Measurements from ENCODE around the gene GNAQ.

GNAQ gene

DNA sequence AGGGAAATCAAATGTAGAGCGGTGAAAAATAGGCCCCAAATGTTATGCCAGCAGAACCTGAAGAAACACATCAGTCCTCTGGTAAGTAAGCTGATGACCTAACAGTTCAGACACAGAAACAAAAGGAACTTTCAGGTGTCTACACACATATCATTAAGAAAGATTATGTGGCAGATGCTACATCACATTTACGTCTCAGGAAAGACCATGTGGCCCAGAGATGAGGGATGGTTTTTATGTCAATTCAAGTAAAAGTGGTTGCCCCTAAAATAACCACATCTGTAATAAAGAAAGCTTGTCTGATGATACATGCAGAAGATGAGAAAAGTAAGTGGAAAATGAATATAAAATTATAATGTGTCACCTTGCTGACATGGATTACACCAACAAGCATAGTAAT is 31.4 kb downstream of the GNAQ start:
- DNase-seq = no peak

DNA sequence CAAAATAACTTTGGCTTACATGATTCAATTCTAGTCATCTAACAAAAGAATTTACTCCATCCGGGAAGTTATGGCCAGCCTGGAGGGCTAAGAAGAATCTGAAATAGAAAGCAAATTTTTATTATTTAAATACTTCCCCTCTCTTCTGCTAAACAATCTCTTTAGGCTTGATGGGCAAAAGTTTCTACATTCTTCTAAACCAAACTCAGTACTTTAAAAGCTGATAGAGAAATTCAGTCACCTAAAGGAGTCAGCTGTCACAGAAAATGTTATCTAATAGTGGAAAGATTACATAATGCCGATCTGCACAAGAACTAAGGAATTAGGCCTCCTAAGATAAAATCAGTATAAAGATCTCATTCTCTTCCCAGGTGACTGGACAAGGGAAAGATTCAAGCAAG is 32.4 kb downstream of the GNAQ start:
- no peak for DNase-seq

DNA sequence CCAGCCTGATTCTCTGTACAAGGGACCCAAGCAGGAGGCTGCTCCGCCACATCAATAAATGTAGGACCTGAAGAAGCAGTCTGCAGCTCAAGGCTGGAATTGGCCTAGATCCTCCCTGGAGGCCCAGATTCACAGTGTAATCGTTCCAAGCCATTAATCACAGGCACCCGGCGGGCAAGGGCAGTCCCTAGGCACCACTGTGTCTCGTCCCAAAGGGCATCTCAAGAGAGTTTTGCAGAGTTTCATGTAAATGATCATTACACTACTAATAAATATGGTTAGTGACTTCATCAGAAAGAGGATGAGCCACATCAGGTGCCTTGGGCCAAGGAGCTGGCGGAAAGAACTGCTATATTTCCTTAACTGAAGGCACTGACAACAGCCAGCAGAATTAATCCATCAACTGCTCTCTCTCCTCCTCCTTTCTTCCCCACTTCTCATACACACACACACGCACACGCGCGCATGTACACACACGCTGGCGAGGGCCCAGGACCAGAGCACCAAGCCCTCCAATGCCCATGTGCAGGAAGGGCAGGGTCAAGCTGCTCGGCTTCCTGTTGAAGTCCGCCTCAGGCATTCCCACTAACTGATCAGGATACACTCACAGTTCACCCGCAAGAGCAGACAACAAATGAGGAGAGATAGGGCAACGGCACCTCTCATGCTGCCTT is 33.9 kb downstream of the GNAQ start:
- DNase-seq = no peak

DNA sequence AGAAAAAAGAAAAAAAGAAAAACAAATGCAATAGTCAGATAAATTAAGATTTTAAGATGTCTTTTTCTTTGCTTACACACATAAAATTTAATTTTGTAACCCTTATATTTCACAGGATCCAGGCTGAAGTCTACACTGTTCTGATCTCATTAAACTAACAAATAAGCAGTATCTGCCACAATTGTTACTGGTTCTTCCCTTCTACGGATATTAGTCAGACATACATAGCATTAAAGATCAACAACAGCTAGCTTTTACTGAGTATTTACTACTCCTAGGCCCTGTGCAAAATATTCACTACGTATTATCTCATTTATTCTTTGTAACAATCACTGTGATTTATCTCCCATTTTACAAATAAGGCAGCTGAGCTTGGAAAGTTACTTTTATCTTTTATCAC is 34.9 kb downstream of the GNAQ start:
- DNase-seq = no peak

DNA sequence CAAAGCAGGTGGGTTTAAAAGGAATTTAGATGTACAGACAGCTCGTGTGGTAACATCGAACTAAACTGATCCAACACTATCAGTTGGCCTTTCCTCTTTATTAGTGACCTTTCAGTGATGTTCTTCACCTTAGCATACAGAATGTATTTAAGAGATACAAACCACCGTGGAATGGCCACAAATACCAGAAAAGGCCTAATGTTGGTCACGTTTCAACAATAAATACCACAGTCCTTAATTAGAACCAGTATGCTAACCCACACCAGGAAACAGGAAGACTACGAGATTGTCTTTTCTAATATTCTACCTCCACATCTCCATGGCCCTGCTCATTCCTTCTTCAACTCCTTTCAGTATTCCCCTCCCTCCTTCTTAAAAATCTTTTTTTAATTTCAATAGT is 40.4 kb downstream of the GNAQ start:
- no peak for DNase-seq

DNA sequence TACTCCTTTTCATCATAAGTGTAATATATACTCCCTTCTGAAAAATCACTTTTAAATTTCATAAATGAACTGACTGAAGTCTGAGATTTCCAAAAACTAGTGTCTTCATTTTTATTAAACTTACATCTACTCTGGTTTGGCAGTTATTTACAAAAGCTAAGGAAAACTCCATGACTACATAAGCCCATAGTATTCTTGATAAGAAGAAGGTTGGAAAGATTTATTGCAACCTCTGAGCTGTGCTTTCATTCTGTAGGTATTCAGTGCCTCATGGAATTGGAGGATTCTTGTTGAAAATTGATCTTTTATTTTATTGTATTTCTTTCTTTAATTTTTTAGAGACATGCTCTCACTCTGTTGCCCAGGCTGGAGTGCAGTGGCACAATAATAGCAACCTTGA is 41.7 kb downstream of the GNAQ start:
- no peak for DNase-seq

DNA sequence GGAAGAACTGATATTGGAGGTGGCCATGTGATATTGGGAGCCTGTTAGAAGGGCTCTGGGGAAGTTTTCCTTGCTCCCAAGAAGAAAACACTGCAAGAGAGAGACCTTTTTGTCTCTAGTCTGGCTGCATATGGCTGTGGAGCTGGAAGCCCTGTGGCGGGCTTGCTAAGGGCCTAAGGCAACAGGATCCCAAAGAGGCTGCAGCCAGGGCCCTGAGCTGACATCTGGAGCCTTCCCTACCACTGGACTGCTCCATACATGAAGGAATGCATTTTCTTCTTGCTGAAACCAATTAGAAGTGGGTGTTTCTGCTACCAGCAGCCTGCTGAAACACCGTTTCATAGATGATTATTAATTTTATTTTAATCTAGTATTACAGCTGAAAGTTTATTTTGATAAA is 42.2 kb downstream of the GNAQ start:
- DNase-seq = no peak

DNA sequence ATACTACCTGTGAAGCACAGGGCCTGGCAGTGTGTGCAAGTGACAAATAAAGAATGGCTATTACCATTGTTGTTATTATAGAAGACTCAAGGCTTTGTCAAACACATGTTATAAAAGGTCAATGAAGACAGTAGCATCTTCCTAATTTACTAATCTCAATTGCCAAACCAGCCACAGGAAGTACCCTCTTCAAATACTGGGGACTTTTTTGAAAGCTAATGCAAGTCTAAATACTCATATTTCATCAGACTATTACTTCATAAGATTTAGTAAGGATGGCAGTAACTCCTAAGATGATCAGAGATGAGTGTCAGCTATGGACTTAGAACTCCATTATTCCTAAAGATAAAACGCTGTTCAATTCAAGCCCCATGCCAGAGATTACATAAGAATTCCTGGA is 43.0 kb downstream of the GNAQ start:
- DNase-seq = no peak

DNA sequence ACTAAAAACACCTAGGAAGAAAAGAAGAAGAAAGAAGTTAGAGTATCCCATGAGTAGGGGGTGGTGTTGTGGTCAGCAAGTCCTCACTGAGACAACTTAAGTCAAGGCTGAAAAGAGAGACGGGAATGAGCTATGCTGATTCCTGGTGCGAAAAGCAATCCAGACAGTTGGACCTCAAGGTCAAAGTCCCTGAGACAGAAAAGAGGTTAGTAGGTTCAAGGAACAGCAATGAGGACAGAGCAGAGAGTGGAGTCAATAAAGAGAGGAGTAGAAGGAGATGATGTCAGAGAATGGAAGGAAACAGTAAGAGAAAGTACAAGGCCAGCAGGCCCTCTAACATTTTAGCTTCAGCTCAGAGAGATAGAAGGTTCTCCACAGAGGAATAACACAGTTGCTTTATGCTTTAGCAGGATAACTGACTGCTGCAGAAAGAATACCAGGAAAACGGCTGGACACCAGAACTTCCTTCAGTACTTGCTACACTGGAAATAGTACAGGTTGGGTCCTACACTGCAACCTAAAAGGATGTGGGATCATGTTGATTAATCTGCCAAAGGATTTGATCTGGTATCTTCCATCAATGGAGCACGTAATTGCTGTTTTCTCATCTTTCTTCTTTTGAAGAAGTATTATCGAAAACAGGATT is 43.6 kb downstream of the GNAQ start:
- DNase-seq = no peak

DNA sequence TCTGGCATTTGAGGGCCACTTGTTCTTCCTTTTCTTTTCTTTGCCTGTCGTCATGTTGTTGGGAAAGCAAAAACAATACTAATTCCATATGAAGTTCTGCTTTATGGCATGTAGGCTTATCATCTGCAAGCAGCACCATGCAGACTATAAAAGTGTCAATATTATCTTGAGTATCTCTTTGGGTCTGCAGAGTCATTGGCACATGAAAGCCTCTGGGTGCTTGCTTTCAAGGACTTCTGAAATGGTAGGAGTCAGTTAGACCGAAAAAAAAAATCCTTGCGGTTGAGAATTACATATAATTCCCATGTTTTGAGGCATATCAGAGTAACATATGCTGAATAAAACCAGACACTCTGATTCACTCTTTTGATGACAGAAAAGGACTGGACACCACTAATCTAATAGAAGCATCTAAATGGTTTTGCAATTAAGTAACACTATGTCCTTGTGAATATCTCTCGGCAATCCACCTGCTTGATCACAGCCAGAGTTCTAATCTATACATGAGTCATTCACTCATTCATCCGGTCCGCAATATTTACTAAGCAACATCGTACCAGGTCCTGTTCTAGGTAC is 44.4 kb downstream of the GNAQ start:
- DNase-seq = no peak

DNA sequence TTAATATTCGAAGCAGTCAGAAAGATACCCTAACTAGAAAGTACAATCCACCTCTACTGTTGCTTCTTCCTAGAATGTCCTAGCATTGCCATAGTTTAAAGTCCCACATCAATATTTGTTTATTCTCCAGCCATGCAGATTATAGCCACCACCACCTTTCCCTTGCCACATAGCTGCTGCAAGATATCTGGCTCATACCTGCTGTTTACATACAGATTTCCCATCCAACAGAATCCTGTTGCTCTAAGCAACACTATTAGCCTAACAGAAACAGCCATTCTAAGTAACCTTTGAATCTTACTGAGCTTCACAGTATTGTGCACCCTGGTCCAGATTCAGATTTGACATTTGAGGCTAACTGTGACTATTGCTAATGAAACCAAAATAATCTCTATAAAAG is 45.6 kb downstream of the GNAQ start:
- no peak for DNase-seq

DNA sequence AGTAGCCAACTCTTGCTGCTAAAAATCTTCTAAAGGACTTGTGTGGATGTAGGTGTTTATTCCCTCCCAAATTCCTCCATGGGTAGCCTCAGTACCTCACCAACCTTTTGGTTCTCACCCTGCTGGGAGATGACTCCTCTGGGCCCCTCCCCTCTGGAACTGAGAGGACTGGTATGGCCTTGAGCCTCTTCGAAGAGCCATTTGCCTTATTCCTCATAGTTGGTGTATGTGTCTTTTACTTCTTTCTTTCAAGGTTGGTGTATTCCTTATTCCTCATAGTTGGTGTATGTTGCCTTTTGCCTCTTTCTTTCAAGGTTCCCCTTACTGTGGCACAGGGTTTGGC is 48.3 kb downstream of the GNAQ start:
- no peak for DNase-seq

DNA sequence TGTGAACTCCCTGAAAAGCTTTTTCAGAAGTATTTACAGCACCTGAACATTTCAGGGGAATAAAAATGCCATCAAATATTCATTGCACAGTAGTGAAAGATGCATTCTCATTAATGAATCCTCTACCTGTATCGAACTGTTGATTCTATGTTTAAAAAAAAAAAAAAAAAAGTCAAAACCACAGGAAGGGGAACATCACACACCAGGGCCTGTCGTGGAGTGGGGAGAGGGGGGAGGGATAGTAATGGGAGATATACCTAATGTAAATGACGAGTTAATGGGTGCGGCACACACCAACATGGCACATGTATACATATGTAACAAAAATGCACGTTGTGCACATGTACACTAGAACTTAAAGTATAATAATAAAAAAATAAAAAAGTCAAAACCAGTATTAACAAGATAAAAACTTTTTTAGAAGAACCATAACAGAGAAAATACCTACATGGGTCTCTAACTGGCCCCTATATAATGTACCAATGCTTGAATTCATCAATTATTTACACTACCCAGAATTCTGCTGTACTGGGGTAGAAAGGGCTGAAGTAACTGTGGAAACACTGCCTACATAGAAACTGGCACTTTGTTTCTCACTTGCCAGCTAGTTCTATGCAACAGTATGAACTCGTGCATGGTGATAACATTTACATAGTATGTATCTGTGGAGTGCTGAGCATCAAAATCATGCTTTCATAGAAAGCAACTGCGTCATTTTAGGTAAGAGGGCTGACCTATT is 48.9 kb downstream of the GNAQ start:
- DNase-seq = no peak

DNA sequence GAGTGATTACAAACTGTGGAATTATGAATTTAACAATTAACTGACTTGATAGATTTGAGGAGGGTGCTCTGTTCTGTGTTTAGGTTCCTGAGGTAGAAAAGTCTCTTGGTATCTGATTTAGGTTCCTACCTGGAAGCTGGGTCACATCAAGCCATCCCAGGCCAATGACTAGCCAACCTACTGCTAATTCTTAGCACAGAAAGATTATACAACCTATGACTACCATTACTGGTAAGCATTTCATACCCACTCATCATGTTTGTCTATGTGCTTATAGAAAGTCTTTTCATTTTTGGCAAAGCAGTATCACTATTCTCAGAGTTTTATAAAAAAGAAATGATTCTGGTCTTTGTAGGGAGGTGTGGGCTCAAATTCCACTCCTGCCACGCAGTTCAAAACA is 49.7 kb downstream of the GNAQ start:
- no peak for DNase-seq

DNA sequence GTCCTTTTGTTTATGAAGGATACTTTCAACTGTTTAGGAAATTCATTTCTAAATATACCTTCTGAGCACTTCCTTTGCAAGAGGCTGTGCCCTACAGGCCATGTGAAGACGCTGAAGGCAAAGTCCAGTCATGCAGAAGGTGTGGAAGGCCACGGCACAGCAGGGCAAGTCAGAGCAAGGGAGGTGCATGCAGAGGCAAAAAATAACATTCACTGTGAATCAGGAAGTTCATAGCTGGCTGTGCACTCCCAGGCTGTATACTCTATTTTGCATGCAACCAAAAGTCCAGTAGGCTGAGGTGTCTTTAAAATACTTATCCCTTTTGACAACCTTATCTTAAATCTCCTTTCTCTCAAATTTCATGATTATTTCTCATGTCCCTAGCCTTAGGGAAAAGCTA is 50.3 kb downstream of the GNAQ start:
- DNase-seq = no peak

DNA sequence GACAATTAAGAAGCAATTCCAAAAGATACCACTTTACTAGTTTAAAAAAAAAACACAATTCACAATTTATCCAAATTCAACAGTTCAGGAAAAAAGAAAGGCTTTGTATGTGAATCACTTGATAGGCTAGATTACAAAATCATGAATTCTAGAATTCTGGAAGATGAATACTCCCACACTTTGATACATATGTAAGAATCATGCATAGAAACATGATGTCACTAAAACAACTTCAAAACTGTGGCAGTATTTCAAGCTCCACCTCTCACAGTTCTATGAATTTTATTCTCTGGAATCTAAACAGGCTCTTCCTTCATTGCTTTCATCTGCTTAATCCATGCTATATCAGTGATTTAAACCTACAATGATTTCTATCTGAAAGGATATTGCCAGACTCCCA is 51.0 kb downstream of the GNAQ start:
- DNase-seq = no peak

DNA sequence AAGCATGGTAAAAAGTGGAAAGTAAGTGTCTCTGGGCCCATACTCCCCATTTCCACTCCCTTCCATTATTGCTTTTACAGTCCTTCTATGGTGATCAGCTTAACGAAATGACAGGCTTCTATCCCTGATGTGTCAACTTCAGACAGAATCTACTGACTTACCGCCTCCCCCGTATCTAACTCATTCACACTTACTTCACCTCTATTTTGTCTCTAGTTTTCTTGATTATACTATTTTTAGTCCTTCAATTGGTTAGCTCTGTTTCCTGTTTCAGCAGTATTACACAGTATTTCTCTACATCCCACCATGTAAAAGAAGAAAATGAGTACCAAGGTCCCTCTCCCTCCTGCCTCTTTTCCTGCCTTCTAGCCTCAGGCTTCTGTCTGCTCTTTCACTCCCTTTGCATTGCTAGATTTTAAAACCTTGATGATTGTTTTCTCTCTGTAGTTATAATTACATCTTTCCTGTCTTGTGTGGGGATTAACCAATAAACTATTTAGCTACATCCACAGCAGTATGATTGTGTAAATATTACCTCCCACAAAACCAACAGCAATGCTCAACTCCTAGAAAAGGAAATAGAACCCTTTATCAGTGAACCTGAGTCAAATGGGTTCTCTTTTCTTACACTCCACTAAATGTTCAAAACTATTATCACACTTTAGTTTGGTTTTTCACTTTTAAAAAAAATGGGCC is 53.4 kb downstream of the GNAQ start:
- DNase-seq = no peak

DNA sequence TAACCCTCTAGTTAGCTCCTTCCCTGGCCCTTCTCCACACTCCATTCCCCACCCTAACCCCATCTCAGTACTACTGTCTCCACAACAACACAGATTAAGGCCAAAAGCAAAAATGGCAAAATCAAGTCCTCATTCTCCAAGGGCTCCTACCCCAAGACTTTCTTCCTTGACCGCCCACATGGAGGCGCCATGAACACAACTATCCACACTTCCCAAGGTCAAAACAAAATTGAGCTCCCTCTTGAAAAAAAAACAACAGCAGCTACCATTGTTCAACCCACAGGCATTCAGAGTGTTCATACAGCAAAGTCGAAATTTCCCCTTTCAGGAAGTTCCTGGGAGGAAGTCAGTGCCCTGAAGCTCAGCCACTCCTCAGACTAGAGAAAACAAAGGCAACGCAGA is 54.4 kb downstream of the GNAQ start:
- DNase-seq = no peak

DNA sequence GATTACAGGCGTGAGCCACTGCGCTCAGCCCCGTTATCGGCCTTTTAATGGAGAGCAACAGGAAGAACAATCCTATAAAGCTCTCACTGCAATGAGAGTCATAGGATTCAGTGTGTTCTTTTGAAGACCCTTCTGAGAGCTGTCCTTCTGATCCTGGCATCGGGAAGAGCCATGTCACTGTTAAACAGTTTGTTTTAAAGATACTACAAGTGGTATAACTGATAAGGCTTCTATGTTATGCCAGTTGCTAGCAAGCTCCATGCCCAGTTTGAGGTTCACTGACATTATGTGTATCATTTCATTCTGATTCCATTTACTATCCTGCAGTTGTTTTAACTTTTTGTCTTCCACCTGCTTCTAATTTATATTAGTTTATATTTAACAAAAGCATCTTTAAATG is 55.8 kb downstream of the GNAQ start:
- DNase-seq = no peak

DNA sequence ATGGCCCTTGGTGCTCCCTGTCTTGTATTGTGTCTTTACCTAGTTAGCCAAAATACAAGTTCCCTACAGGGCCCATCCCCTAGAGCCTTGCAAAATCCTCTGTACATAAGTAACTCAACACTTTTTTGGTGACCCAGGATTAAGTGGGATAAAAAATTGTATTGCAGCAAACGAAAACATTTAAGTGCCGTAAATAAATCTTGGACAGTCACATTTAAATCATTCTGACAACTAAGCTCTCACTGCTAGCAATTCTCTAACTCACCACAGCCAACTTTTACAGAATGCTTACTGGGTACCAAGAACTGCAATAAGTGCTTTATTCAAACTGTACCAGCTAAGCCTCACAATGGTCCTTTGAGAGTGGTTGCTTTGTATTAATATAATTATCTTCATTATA is 56.6 kb downstream of the GNAQ start:
- no peak for DNase-seq

DNA sequence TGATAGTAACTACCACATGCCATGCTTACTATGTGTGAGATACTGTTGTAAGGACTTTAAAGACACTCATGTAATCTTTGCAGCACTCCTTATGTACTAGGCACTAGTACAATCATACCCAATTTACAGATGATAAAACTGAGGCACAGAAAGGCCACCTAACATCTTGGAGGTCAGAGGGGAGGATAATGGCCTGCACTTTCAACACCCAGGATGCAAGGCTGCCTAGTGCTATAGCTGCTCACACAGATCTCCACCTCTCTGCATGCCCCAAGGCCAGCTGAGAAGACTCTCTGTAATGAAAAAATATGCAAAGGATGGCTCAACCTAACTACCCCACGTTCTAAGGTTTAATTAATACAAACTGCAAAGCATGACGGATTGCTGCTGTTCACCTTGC is 57.2 kb downstream of the GNAQ start:
- no peak for DNase-seq

DNA sequence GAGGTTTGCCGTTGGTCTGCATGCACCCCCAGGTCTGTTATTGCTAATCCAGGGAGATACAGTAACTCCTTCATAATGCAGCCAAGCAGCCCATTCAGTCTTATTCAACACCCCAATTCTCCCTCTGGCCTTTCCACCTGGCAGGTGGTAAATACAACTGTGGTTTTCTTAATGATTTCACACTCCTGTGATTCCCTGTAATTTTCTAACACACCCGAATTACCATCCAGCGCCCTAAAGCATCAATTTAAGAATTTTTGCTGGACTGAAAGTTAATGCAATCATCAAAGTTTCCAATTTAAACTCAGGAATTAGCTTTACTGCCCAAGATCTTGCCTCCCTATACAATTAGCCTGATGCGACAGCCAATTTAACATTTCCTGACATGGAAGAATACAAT is 62.5 kb downstream of the GNAQ start:
- DNase-seq = no peak

DNA sequence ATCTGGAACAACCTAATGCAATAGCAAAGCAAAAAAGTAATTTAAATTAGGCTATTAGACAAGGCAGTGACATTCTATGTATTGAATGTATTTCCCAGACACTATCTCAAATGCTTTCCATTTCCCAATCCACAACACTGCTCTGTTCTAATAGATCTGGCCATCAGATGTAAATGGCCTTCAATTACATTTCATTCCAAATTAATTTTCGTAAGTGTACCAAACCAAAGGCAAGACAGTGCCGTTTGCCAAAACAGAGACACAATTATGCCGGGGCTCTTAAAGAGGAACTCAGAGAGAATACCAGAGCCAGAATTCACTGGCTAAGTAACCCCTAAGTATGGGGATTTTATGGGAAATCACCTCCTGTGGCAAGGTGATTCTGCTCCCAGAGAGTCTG is 63.1 kb downstream of the GNAQ start:
- DNase-seq = no peak

DNA sequence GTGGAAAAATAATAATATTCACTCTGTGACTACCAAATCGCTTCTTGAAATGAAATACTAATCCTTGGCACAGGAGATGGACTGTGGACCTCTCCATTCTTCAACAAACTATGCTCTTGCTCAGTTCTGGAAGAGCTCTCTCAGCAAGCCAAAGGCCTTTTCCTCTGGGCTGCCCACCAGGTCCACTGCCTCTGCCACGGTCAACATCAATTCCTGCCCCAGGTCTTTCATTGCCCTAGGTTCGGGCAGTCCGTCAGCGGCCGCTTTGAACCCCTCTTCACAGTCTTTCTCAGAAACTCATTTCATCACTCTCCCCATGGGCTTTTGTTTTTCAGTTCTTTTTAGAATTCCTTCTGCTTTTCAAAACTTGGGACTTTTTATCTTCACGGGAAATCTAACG is 64.9 kb downstream of the GNAQ start:
- no peak for DNase-seq
